PC-3 (cell line): ENCODE measurements around the gene FCRL4. TPM values are rescaled to one million over a fixed set of nuclear protein-coding genes. Genes with fewer than 3 reads are reported as not detected.

ENCODE experiments used
- ATAC-seq: fragments of 200-7000 bp; cut with Tn5 transposase; 2 replicates; pipeline ENCODE4 v1.9.1; 2020; ENCODE audit warnings: mild to moderate bottlenecking, moderate library complexity
- BruUV-seq: library from RNA; stranded (reverse); fragments of 400-500 nt; replicated peaks from 2 replicates; lab custom pipeline; 2021; lab: Mats Ljungman, UMichigan
- CTCF ChIA-PET: fragments of 300-600 bp; sonication (Branson Sonifier 250); formaldehyde crosslinking; loops from one replicate; lab custom pipeline; 2022; ENCODE audit warnings: antibody characterized with exemption; lab: Charles Lee
- POLR2A ChIA-PET: fragments of 300-600 bp; sonication (Branson Sonifier 250); formaldehyde crosslinking; loops from one replicate; lab custom pipeline; 2022; ENCODE audit warnings: antibody characterized with exemption; ENCODE audit not compliant: unreplicated experiment; lab: Charles Lee
- DNase-seq: peaks from one replicate; pipeline ENCODE4 v3.0.0-alpha.2; 2015
- H2AFZ ChIP-seq: fragments of 300-600 bp; sonication (generic); 2 replicates; pipeline ENCODE4 v1.6.0; 2016; ENCODE audit warnings: antibody characterized with exemption, low read length
- H3F3A ChIP-seq: fragments of 300-600 bp; sonication (generic); one replicate; pipeline ENCODE4 v1.6.0; 2017; ENCODE audit warnings: antibody characterized with exemption, low read length, control low read depth, mild to moderate bottlenecking; ENCODE audit not compliant: unreplicated experiment
- H3K27ac ChIP-seq: fragments of 300-600 bp; sonication (generic); 2 replicates; pipeline ENCODE4 v1.5.1; 2016; ENCODE audit warnings: mild to moderate bottlenecking, low read length
- H3K27me3 ChIP-seq: fragments of 300-600 bp; sonication (generic); 2 replicates; pipeline ENCODE4 v1.6.1; 2016; ENCODE audit warnings: low read length, mixed read lengths
- H3K36me3 ChIP-seq: fragments of 300-600 bp; sonication (generic); 2 replicates; pipeline ENCODE4 v1.6.1; 2016; ENCODE audit warnings: low read depth, mixed run types, low read length, mixed read lengths
- H3K4me1 ChIP-seq: fragments of 300-600 bp; sonication (generic); 2 replicates; pipeline ENCODE4 v1.5.1; 2016; ENCODE audit warnings: low read length; ENCODE audit not compliant: insufficient read depth
- H3K4me2 ChIP-seq: fragments of 300-600 bp; sonication (generic); 2 replicates; pipeline ENCODE4 v1.6.0; 2016; ENCODE audit warnings: low read length
- H3K4me3 ChIP-seq: fragments of 300-600 bp; sonication (generic); 2 replicates; pipeline ENCODE4 v1.5.1; 2016; ENCODE audit warnings: mild to moderate bottlenecking, low read length, mixed read lengths
- H3K79me2 ChIP-seq: fragments of 300-600 bp; sonication (generic); 2 replicates; pipeline ENCODE4 v1.6.1; 2017; ENCODE audit warnings: low read length, mixed read lengths
- H3K9ac ChIP-seq: fragments of 300-600 bp; sonication (generic); 2 replicates; pipeline ENCODE4 v1.6.0; 2016; ENCODE audit warnings: mild to moderate bottlenecking, low read length
- H3K9me2 ChIP-seq: fragments of 300-600 bp; sonication (generic); replicated peaks from 2 replicates; pipeline ENCODE4 v1.6.1; 2016; ENCODE audit warnings: mixed run types, low read length, mixed read lengths
- H3K9me3 ChIP-seq: fragments of 300-600 bp; sonication (generic); 2 replicates; pipeline ENCODE4 v1.6.1; 2016; ENCODE audit warnings: low read length, mixed read lengths
- H4K20me1 ChIP-seq: fragments of 300-600 bp; sonication (generic); 2 replicates; pipeline ENCODE4 v1.6.1; 2016; ENCODE audit warnings: low read length, mixed read lengths
- CTCF ChIP-seq: fragments of 300-600 bp; sonication (generic); conservative IDR thresholded peaks from 2 replicates; pipeline ENCODE4 v1.5.1; 2017; ENCODE audit warnings: antibody characterized with exemption, low read depth, mild to moderate bottlenecking, low read length
- EZH2 ChIP-seq: fragments of 300-600 bp; sonication (generic); IDR thresholded peaks from one replicate; pipeline ENCODE4 v1.6.1; 2017; ENCODE audit warnings: antibody characterized with exemption, mild to moderate bottlenecking, low read length; ENCODE audit not compliant: unreplicated experiment
- EZH2phosphoT487 ChIP-seq: fragments of 300-600 bp; sonication (generic); IDR thresholded peaks from 2 replicates; pipeline ENCODE4 v1.6.1; 2018; ENCODE audit warnings: mild to moderate bottlenecking, antibody characterized with exemption, low read length, borderline replicate concordance
- intact Hi-C: fragments of 100-400 bp; cut with micrococcal nuclease; formaldehyde crosslinking; loops from 2 replicates; pipeline ENCODE4 v1.9.0; 2023
- total RNA-seq: library from RNA; depleted of rRNA; stranded (reverse); fragments of >200 nt; gene quantifications from 2 replicates; pipeline ENCODE4 v1.2.3, GENCODE V29; 2014

Gene FCRL4
- total RNA-seq, 1 experiment from 2014 or later = not detected

GRCh38 chr1:157580179-157580827 lies 17.6 kb downstream of the FCRL4 start:
- H3K4me3 ChIP-seq = no peak overlapping the region
- BruUV-seq = no TSS peak
- TF ChIP-seq EZH2 (no peak), CTCF (peak; percentile 95), EZH2phosphoT487 (no peak)
- H3K27me3 ChIP-seq = peaks cover 58% of the 10 kb centered on the region
- no peaks in the 10 kb centered on the region for H3K9me3 ChIP-seq
- ChIA-PET CTCF (interaction anchor here (0.7 to 1.8 kb wide), 6 partner anchors 24 to 545 kb away, joined by 3 to 19 read pairs (median 3); no protein-coding TSS in a partner anchor), POLR2A (no interaction called here)
- H4K20me1 ChIP-seq = no peaks in the 10 kb centered on the region
- H3K36me3 ChIP-seq = no peaks in the 10 kb centered on the region
- no peak overlapping the region for H3K9ac ChIP-seq
- DNase-seq (peak; percentile 90), ATAC-seq (peak; percentile 70)
- H3F3A ChIP-seq = no peaks in the 10 kb centered on the region
- no peaks in the 10 kb centered on the region for H3K4me1 ChIP-seq
- no peaks in the 10 kb centered on the region for H3K79me2 ChIP-seq
- no peak overlapping the region for H3K4me2 ChIP-seq
- no peaks in the 10 kb centered on the region for H3K9me2 ChIP-seq
- intact Hi-C loops = loop anchor here (1.0 kb wide), 3 partner anchors 111 to 545 kb away; no protein-coding TSS in a partner anchor
- no peak overlapping the region for H3K27ac ChIP-seq
- H2AFZ ChIP-seq = no peak overlapping the region

GRCh38 chr1:157577420-157577819 lies 20.5 kb downstream of the FCRL4 start:
- intact Hi-C loops = no loop called here
- no peak overlapping the region for H3K4me2 ChIP-seq
- no peaks in the 10 kb centered on the region for H3K9me2 ChIP-seq
- ChIA-PET POLR2A (no interaction called here), CTCF (interaction anchor here (0.6 kb wide), 1 partner anchor 114 kb away, joined by 3 read pairs; no protein-coding TSS in a partner anchor)
- H3K9ac ChIP-seq = no peak overlapping the region
- H3K79me2 ChIP-seq = no peaks in the 10 kb centered on the region
- H3F3A ChIP-seq = no peaks in the 10 kb centered on the region
- H3K4me1 ChIP-seq = no peaks in the 10 kb centered on the region
- no peak overlapping the region for H2AFZ ChIP-seq
- H3K4me3 ChIP-seq = no peak overlapping the region
- DNase-seq (no peak), ATAC-seq (no peak)
- H3K36me3 ChIP-seq = no peaks in the 10 kb centered on the region
- no TSS peak for BruUV-seq
- H4K20me1 ChIP-seq = no peaks in the 10 kb centered on the region
- H3K27ac ChIP-seq = no peak overlapping the region
- peaks cover 60% of the 10 kb centered on the region for H3K27me3 ChIP-seq
- no peaks in the 10 kb centered on the region for H3K9me3 ChIP-seq
- TF ChIP-seq CTCF = no peak
- no peak for TF ChIP-seq EZH2
- no peak for TF ChIP-seq EZH2phosphoT487

- Histone ChIP-seq H3K4me3 (no peak overlapping the region), H2AFZ (no peak overlapping the region), H4K20me1 (no peaks in the 10 kb centered on the region), H3K36me3 (no peaks in the 10 kb centered on the region), H3K9me3 (no peaks in the 10 kb centered on the region), H3K27ac (no peak overlapping the region), H3K79me2 (no peaks in the 10 kb centered on the region), H3K4me1 (no peaks in the 10 kb centered on the region), H3K9ac (no peak overlapping the region), H3K4me2 (no peak overlapping the region), H3K27me3 (peaks cover 61% of the 10 kb centered on the region), H3K9me2 (no peaks in the 10 kb centered on the region), H3F3A (no peaks in the 10 kb centered on the region)
- no TSS peak for BruUV-seq
- POLR2A ChIA-PET = no interaction called here
- TF ChIP-seq CTCF = no peak
- no peak for TF ChIP-seq EZH2phosphoT487
- no peak for TF ChIP-seq EZH2
- CTCF ChIA-PET = no interaction called here
- no peak for DNase-seq
- ATAC-seq = no peak
- intact Hi-C loops = no loop called here
These were observed 22.1 kb downstream of the FCRL4 start for GRCh38 chr1:157575744-157576143.
